ENCODE results near the gene DOCK4.
A peak's percentile ranks its signal among the peaks of the same experiment; 100 is the strongest.

DOCK4 gene

DNA sequence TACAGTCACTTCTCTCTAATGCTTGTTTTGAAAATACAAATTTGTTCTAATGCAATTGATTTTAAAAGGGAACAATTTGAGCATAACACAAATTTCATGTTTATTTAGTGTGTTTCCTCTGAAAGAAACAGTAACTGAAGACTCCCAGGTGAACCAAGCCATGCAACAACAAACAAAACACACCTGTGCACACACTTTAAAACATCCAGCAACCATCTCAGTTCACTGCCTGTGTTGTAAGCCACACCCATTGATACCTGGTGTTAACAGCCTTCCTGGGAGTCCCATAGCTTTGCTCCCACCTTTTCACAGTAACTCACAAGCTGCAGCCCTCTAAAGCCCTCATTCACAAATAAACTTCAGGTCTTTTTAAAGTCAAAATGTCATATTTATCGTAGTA is 89.3 kb downstream of the DOCK4 start:
- no peak overlapping the region for H3K4me3 ChIP-seq (ENCODE audit: low read depth in 1 of 5, low read length in 5 of 5)
- H3K36me3 ChIP-seq (ENCODE audit: control insufficient read depth in 5 of 5, insufficient read depth in 5 of 5, low read length in 5 of 5), result no peaks in the 10 kb centered on the region
- H3K27ac ChIP-seq (ENCODE audit: low read depth, low read length), result no peak overlapping the region
- H3K27me3 ChIP-seq (ENCODE audit: control insufficient read depth in 5 of 5, insufficient read depth in 4 of 5, low read length in 5 of 5), result no peaks in the 10 kb centered on the region
- peaks cover 3 to 25% (median 22%) of the 10 kb centered on the region in 5 donors for H3K4me1 ChIP-seq (ENCODE audit: control insufficient read depth in 5 of 5, insufficient read depth in 5 of 5, low read length in 5 of 5)
- H3K9me3 ChIP-seq (ENCODE audit: control insufficient read depth in 5 of 5, low read length in 5 of 5), result no peaks in the 10 kb centered on the region
- H3K9ac ChIP-seq (ENCODE audit: low read length in 5 of 5), result no peak overlapping the region

DNA sequence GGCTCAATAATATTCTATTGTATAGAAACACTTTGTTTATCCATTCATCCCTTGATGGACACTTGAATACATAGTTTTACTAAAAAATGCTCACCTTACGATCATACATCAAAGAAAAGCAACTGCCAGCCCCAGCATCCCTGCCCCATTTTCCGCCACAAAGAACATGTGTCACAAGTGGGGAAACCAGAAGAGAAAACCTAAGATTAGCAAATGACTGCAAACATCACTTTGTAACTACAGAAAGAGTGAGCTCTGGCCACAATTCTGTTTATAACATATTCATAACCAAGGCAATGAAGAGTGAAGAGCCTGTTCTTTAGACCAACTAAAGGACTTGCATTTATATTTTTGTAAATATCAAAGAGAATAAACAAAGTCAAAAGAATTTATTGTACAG is 89.8 kb downstream of the DOCK4 start:
- Histone ChIP-seq H3K4me1 (ENCODE audit: control insufficient read depth in 5 of 5, insufficient read depth in 5 of 5, low read length in 5 of 5) (peaks cover 3 to 27% (median 22%) of the 10 kb centered on the region in 5 donors), H3K27me3 (ENCODE audit: control insufficient read depth in 5 of 5, insufficient read depth in 4 of 5, low read length in 5 of 5) (no peaks in the 10 kb centered on the region), H3K9ac (ENCODE audit: low read length in 5 of 5) (no peak overlapping the region), H3K9me3 (ENCODE audit: control insufficient read depth in 5 of 5, low read length in 5 of 5) (no peaks in the 10 kb centered on the region), H3K27ac (ENCODE audit: low read depth, low read length) (no peak overlapping the region), H3K36me3 (ENCODE audit: control insufficient read depth in 5 of 5, insufficient read depth in 5 of 5, low read length in 5 of 5) (no peaks in the 10 kb centered on the region), H3K4me3 (ENCODE audit: low read depth in 1 of 5, low read length in 5 of 5) (no peak overlapping the region)

DNA sequence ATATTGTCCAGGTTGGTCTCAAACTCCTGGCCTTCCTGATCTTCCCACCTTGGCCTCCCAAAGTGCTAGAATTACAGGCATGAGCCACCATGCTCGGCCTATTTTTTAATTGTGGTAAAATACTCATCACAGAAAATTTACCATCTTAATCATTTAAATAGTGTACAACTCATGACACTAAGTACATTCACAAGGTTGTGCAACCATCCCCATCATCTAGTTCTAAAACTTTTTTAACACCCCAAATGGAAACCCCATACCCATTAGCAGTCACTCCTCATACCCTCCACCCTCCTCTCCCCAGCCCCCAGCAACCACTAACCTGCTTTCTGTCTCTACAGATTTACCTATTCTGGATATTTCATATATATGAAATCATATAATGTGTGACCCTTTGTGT is 90.3 kb downstream of the DOCK4 start:
- Histone ChIP-seq H3K27ac (ENCODE audit: low read depth, low read length) (no peak overlapping the region), H3K9me3 (ENCODE audit: control insufficient read depth in 5 of 5, low read length in 5 of 5) (no peaks in the 10 kb centered on the region), H3K4me1 (ENCODE audit: control insufficient read depth in 5 of 5, insufficient read depth in 5 of 5, low read length in 5 of 5) (peaks cover 3 to 27% (median 22%) of the 10 kb centered on the region in 5 donors), H3K27me3 (ENCODE audit: control insufficient read depth in 5 of 5, insufficient read depth in 4 of 5, low read length in 5 of 5) (no peaks in the 10 kb centered on the region), H3K4me3 (ENCODE audit: low read depth in 1 of 5, low read length in 5 of 5) (no peak overlapping the region), H3K36me3 (ENCODE audit: control insufficient read depth in 5 of 5, insufficient read depth in 5 of 5, low read length in 5 of 5) (no peaks in the 10 kb centered on the region), H3K9ac (ENCODE audit: low read length in 5 of 5) (no peak overlapping the region)

DNA sequence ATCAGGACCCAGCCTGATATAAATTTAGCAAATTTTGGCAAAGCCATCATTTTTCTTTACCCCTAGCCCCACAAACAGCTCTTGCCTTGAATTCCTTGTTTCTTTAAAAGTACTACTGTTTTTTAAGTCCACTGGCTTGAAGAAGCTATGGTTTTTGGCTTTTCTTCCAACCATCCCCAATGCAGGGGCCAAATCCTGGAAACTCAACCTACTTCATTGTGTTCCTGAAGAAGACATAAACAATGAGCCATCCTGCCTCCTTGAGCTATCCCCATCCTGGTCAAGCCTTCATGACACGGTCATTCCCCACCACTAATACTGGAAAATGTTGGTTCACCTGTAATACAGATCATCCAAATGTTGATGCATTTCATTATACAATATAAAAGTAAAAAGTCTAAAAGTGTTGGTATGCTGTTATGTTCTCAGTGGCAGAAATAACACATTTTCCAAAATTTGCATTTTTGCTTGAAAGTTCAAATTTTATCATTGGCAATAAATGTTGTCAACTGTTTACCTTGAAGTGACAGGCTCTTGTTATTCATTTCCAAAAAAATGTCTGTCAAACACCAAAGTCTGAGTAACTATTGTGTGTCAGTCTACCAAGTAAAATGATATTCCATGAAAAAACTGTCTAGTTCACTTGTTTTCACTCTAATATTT is 92.2 kb downstream of the DOCK4 start:
- H3K9me3 ChIP-seq (ENCODE audit: control insufficient read depth in 5 of 5, low read length in 5 of 5), result no peaks in the 10 kb centered on the region
- H3K27ac ChIP-seq (ENCODE audit: low read depth, low read length), result no peak overlapping the region
- peaks cover 3 to 25% (median 17%) of the 10 kb centered on the region in 5 donors for H3K4me1 ChIP-seq (ENCODE audit: control insufficient read depth in 5 of 5, insufficient read depth in 5 of 5, low read length in 5 of 5)
- no peaks in the 10 kb centered on the region for H3K27me3 ChIP-seq (ENCODE audit: control insufficient read depth in 5 of 5, insufficient read depth in 4 of 5, low read length in 5 of 5)
- H3K36me3 ChIP-seq (ENCODE audit: control insufficient read depth in 5 of 5, insufficient read depth in 5 of 5, low read length in 5 of 5), result no peaks in the 10 kb centered on the region
- no peak overlapping the region for H3K9ac ChIP-seq (ENCODE audit: low read length in 5 of 5)
- H3K4me3 ChIP-seq (ENCODE audit: low read depth in 1 of 5, low read length in 5 of 5), result no peak overlapping the region

DNA sequence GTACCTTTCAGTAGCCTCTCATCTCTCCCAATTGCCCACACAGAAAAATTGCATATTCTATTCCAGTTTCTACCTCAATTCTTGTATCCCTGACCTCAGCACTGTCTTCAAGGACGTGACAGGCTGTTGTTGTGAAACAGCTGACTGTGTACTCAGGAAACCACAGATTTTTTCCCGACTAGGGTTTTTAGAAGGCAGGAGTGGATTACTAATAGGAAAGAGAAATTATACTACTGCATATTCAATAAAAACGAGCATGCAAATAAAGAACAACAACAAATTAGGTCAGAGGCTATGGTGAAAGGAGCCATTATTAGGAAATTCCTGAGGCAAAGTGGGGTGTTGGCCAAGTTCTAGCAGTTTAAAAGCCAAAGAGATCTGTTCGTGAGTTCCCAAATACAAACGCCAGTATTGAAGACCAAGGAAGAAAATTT is 93.4 kb downstream of the DOCK4 start:
- H3K9me3 ChIP-seq (ENCODE audit: control insufficient read depth in 5 of 5, low read length in 5 of 5), result no peaks in the 10 kb centered on the region
- no peaks in the 10 kb centered on the region for H3K36me3 ChIP-seq (ENCODE audit: control insufficient read depth in 5 of 5, insufficient read depth in 5 of 5, low read length in 5 of 5)
- peak overlapping the region in 4 of 5 donors; percentile 12 to 62 (median 51) for H3K9ac ChIP-seq (ENCODE audit: low read length in 5 of 5)
- peak overlapping the region; percentile 13 for H3K27ac ChIP-seq (ENCODE audit: low read depth, low read length)
- peaks cover 2 to 25% (median 16%) of the 10 kb centered on the region in 5 donors for H3K4me1 ChIP-seq (ENCODE audit: control insufficient read depth in 5 of 5, insufficient read depth in 5 of 5, low read length in 5 of 5)
- H3K4me3 ChIP-seq (ENCODE audit: low read depth in 1 of 5, low read length in 5 of 5), result peak overlapping the region; percentile 2 to 55 (median 36)
- no peaks in the 10 kb centered on the region for H3K27me3 ChIP-seq (ENCODE audit: control insufficient read depth in 5 of 5, insufficient read depth in 4 of 5, low read length in 5 of 5)

DNA sequence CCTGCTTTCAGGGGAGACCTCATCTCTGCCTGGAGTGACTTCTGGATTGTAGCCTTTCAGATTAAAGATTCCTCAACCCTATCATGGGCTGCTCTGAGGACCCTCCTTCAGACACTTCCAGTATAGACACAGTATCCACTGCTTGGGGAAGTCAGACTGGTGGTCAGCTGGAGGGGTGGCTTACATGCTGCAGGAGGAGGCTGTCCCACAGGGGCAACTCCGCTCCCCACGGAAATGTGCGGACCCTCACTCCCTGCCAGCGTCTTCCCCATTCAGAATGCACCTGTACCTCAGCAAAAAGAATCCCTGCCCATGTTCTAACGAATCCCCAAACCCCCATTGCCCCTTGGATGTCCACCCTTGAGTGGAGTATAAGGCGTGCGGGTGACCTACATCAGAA is 95.5 kb downstream of the DOCK4 start:
- no peaks in the 10 kb centered on the region for H3K27me3 ChIP-seq (ENCODE audit: control insufficient read depth in 5 of 5, insufficient read depth in 4 of 5, low read length in 5 of 5)
- H3K4me1 ChIP-seq (ENCODE audit: control insufficient read depth in 5 of 5, insufficient read depth in 5 of 5, low read length in 5 of 5), result peaks cover 4 to 38% (median 17%) of the 10 kb centered on the region in 5 donors
- H3K9ac ChIP-seq (ENCODE audit: low read length in 5 of 5), result no peak overlapping the region
- no peak overlapping the region for H3K4me3 ChIP-seq (ENCODE audit: low read depth in 1 of 5, low read length in 5 of 5)
- no peak overlapping the region for H3K27ac ChIP-seq (ENCODE audit: low read depth, low read length)
- no peaks in the 10 kb centered on the region for H3K9me3 ChIP-seq (ENCODE audit: control insufficient read depth in 5 of 5, low read length in 5 of 5)
- H3K36me3 ChIP-seq (ENCODE audit: control insufficient read depth in 5 of 5, insufficient read depth in 5 of 5, low read length in 5 of 5), result no peaks in the 10 kb centered on the region

DNA sequence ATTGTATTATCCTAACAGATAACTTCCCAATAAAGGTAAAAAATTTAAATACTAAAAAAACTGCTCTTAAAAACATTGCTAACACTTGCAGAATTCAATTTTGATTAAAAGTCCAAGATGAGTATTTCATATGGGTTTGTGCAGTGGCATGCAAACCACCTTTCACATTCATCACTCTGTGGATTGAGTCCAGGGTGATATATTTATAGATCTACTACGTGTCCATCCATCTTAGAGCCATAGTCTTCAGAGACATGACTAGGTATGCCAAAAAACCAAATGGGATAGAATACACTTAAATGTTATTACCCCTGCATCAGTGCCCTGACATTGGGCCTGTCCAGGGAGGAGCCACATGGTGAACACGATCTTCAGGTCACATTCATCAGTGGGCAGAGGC is 96.0 kb downstream of the DOCK4 start:
- Histone ChIP-seq H3K27ac (ENCODE audit: low read depth, low read length) (no peak overlapping the region), H3K9me3 (ENCODE audit: control insufficient read depth in 5 of 5, low read length in 5 of 5) (no peaks in the 10 kb centered on the region), H3K4me1 (ENCODE audit: control insufficient read depth in 5 of 5, insufficient read depth in 5 of 5, low read length in 5 of 5) (peaks cover 4 to 38% (median 17%) of the 10 kb centered on the region in 5 donors), H3K27me3 (ENCODE audit: control insufficient read depth in 5 of 5, insufficient read depth in 4 of 5, low read length in 5 of 5) (no peaks in the 10 kb centered on the region), H3K36me3 (ENCODE audit: control insufficient read depth in 5 of 5, insufficient read depth in 5 of 5, low read length in 5 of 5) (no peaks in the 10 kb centered on the region), H3K4me3 (ENCODE audit: low read depth in 1 of 5, low read length in 5 of 5) (no peak overlapping the region), H3K9ac (ENCODE audit: low read length in 5 of 5) (no peak overlapping the region)

DNA sequence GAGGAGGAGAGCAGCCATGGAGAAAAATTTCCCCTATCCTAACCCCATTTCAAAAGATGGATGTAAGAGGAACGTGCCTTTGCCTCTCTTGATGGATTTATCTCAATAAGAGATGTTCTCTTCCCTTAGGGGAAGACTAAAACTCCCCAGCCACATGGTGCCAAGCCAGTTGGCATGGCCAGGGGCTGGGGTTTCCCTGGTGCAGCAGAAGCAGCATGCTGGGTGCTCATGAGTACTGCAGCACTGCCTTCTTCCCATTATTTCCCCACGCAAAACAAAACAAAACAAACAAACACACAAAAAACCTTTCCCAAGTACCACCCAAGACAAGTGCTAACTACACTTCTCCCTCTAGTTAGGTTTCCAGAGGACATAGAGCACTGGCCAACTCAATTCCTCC is 97.2 kb downstream of the DOCK4 start:
- peaks cover 4 to 42% (median 17%) of the 10 kb centered on the region in 5 donors for H3K4me1 ChIP-seq (ENCODE audit: control insufficient read depth in 5 of 5, insufficient read depth in 5 of 5, low read length in 5 of 5)
- no peaks in the 10 kb centered on the region for H3K27me3 ChIP-seq (ENCODE audit: control insufficient read depth in 5 of 5, insufficient read depth in 4 of 5, low read length in 5 of 5)
- H3K9ac ChIP-seq (ENCODE audit: low read length in 5 of 5), result no peak overlapping the region
- no peaks in the 10 kb centered on the region for H3K9me3 ChIP-seq (ENCODE audit: control insufficient read depth in 5 of 5, low read length in 5 of 5)
- H3K27ac ChIP-seq (ENCODE audit: low read depth, low read length), result no peak overlapping the region
- no peak overlapping the region for H3K4me3 ChIP-seq (ENCODE audit: low read depth in 1 of 5, low read length in 5 of 5)
- H3K36me3 ChIP-seq (ENCODE audit: control insufficient read depth in 5 of 5, insufficient read depth in 5 of 5, low read length in 5 of 5), result no peaks in the 10 kb centered on the region

DNA sequence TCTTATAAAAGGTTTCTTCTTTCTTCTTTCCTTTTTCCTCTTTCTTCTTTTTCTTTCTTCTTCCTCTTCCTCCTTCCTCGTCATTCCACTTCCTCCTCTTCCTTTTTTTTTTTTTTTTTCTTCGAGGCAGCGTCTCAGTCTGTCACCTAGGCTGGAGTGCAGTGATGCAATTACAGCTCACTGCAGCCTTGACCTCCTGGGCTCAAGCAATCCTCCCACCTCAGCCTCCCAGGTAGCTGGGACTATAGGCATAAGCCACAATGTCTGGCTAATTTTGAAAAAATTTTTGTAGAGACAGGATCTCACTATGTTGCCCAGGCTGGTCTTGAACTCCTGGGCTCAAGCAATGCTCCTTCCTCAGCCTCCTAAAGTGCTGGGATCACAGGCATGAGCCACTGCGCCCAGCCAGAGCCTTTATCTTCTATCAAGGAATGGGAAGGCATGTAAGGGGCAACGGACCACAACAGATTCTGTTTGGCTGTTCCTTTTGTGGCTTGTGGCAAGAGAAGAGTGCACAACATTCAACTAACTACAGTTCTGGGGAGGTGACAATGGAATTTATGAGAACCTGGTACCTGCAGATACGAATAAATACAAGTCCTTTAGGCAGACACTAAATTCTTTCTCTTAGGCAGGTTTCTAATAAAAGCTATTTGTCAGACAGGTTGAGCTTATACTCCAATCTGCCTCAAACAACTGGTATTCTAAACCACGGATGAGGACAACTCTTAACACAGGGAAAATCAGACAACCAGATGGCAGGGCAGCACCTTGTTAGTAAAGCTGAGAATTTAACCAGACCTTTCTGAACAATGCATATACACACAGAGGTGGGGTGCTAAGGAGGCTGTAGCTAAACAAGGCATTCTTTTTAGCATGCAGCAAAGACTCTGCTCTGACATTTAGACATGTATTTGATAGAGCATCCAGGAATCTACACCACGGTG is 100.3 kb downstream of the DOCK4 start:
- no peaks in the 10 kb centered on the region for H3K36me3 ChIP-seq (ENCODE audit: control insufficient read depth in 5 of 5, insufficient read depth in 5 of 5, low read length in 5 of 5)
- H3K4me1 ChIP-seq (ENCODE audit: control insufficient read depth in 5 of 5, insufficient read depth in 5 of 5, low read length in 5 of 5), result peaks cover 0 to 25% (median 2%) of the 10 kb centered on the region in 5 donors
- H3K4me3 ChIP-seq (ENCODE audit: low read depth in 1 of 5, low read length in 5 of 5), result no peak overlapping the region
- no peaks in the 10 kb centered on the region for H3K9me3 ChIP-seq (ENCODE audit: control insufficient read depth in 5 of 5, low read length in 5 of 5)
- no peak overlapping the region for H3K27ac ChIP-seq (ENCODE audit: low read depth, low read length)
- H3K9ac ChIP-seq (ENCODE audit: low read length in 5 of 5), result no peak overlapping the region
- no peaks in the 10 kb centered on the region for H3K27me3 ChIP-seq (ENCODE audit: control insufficient read depth in 5 of 5, insufficient read depth in 4 of 5, low read length in 5 of 5)

DNA sequence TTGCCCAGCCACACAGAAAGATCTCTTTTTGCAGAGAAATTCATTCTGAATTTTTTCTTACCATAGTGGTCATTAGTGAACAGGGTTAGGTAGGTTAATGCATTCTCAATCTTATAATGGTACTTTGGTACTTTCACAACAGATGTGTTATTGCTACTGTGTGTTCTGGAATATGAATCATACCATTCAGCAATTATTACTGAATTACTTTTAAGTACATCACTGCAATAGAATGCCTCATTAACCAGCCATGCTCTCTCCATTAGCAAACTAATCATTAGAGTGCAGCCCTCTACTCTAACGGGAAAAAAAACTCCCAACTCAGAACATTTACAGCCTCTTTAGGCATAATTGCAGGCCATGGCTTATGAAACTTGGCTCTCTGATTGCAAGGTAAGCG is 102.1 kb downstream of the DOCK4 start:
- Histone ChIP-seq H3K4me3 (ENCODE audit: low read depth in 1 of 5, low read length in 5 of 5) (no peak overlapping the region), H3K36me3 (ENCODE audit: control insufficient read depth in 5 of 5, insufficient read depth in 5 of 5, low read length in 5 of 5) (no peaks in the 10 kb centered on the region), H3K27me3 (ENCODE audit: control insufficient read depth in 5 of 5, insufficient read depth in 4 of 5, low read length in 5 of 5) (no peaks in the 10 kb centered on the region), H3K4me1 (ENCODE audit: control insufficient read depth in 5 of 5, insufficient read depth in 5 of 5, low read length in 5 of 5) (peaks cover 0 to 24% (median 2%) of the 10 kb centered on the region in 5 donors), H3K9ac (ENCODE audit: low read length in 5 of 5) (no peak overlapping the region), H3K27ac (ENCODE audit: low read depth, low read length) (no peak overlapping the region), H3K9me3 (ENCODE audit: control insufficient read depth in 5 of 5, low read length in 5 of 5) (no peaks in the 10 kb centered on the region)
